PFSK-1 (cell line): ENCODE data around the gene ADAMTS15.

Experiments used
- POLR2AphosphoS5 ChIP-seq: IDR thresholded peaks from 2 replicates; pipeline ENCODE4 v1.6.1; 2012; ENCODE audit warnings: low read depth, mild to moderate bottlenecking, control low read depth, low read length, moderate library complexity
- TAF1 ChIP-seq: IDR thresholded peaks from 2 replicates; pipeline ENCODE4 v1.6.1; 2012; ENCODE audit warnings: low read length, control low read depth, borderline replicate concordance; ENCODE audit not compliant: insufficient read depth

DNA sequence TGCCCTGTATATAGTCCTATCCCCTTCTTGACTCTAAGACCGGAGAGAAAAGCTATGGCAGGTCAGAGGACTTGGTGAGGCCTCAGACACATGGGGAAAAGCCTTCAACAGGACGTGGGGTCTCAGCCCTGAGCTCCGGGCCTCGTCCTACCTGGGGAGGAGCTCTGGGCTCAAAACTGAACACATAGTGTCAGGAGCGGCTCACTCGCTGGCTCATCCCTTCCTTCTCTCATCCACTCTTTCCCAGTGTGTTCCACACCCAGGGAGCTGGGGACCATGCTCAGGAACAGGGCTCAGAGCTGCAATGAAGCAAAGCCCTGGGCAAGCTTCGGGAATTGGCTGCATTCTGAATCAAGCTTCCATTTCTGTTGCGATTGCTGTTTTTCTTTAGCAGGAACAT lies 14.5 kb downstream of the ADAMTS15 start:
- TF ChIP-seq POLR2AphosphoS5 = no peak
- TF ChIP-seq TAF1 = no peak
